Measurements from ENCODE around the gene RBBP5.

DNA sequence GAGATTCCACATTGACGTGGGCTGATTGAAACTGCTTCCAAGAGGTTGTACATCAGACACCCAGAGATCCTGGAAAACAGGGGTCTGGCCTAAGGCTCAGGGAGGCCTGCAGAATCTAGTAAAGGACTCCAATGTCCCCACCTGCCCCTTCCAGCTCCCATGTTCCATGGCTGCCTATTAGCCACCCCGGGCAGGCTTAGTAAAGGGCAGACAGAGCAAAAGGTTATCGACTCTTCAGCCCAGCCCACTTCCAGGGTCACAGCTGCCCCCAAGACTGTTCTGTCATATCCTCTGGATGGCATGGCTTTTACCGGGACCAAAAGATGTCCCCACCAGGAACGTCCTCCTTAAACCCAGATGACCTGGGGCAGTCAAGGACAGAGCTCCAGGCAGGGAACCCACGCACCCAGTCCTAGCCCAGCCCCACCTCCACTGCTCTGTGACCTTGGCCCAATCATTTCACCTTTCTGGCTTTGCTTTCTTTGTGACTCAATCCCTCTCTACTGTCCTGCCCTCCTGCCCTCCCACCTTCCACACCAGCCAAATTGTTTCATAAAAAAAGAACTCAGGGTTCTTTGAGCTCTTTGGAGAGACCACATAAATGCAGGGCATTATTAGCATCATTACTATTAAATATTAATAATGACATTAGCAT is 83.5 kb downstream of the RBBP5 start:
- TF ChIP-seq, protein P1, sequence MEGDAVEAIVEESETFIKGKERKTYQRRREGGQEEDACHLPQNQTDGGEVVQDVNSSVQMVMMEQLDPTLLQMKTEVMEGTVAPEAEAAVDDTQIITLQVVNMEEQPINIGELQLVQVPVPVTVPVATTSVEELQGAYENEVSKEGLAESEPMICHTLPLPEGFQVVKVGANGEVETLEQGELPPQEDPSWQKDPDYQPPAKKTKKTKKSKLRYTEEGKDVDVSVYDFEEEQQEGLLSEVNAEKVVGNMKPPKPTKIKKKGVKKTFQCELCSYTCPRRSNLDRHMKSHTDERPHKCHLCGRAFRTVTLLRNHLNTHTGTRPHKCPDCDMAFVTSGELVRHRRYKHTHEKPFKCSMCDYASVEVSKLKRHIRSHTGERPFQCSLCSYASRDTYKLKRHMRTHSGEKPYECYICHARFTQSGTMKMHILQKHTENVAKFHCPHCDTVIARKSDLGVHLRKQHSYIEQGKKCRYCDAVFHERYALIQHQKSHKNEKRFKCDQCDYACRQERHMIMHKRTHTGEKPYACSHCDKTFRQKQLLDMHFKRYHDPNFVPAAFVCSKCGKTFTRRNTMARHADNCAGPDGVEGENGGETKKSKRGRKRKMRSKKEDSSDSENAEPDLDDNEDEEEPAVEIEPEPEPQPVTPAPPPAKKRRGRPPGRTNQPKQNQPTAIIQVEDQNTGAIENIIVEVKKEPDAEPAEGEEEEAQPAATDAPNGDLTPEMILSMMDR (conservative IDR thresholded peaks at IDR 0.05; ENCODE audit: low read depth in 2 of 2), result no peak
- TF ChIP-seq EZH2 (IDR thresholded peaks at IDR 0.05; ENCODE audit: low read depth, unreplicated experiment) (no peak), POLR2AphosphoS5 (IDR thresholded peaks at IDR 0.05; ENCODE audit: low read depth) (no peak), EZH2phosphoT487 (IDR thresholded peaks at IDR 0.05; ENCODE audit: unreplicated experiment) (no peak), CREB1 (CRISPR knock-in tag; IDR thresholded peaks at IDR 0.05; ENCODE audit: low read depth) (no peak), ZNF114 (CRISPR knock-in tag; IDR thresholded peaks at IDR 0.05) (no peak), STAT1 (IDR thresholded peaks at IDR 0.05; ENCODE audit: unreplicated experiment) (no peak), JUNB (IDR thresholded peaks at IDR 0.05; ENCODE audit: unreplicated experiment) (no peak), ZNF331 (CRISPR knock-in tag; IDR thresholded peaks at IDR 0.05; ENCODE audit: low read depth) (no peak), NANOG (IDR thresholded peaks at IDR 0.05; ENCODE audit: borderline replicate concordance) (no peak)
- TF ChIP-seq, protein P2, sequence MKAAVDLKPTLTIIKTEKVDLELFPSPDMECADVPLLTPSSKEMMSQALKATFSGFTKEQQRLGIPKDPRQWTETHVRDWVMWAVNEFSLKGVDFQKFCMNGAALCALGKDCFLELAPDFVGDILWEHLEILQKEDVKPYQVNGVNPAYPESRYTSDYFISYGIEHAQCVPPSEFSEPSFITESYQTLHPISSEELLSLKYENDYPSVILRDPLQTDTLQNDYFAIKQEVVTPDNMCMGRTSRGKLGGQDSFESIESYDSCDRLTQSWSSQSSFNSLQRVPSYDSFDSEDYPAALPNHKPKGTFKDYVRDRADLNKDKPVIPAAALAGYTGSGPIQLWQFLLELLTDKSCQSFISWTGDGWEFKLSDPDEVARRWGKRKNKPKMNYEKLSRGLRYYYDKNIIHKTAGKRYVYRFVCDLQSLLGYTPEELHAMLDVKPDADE (IDR thresholded peaks at IDR 0.05), result no peak
- TF ChIP-seq, protein P3, sequence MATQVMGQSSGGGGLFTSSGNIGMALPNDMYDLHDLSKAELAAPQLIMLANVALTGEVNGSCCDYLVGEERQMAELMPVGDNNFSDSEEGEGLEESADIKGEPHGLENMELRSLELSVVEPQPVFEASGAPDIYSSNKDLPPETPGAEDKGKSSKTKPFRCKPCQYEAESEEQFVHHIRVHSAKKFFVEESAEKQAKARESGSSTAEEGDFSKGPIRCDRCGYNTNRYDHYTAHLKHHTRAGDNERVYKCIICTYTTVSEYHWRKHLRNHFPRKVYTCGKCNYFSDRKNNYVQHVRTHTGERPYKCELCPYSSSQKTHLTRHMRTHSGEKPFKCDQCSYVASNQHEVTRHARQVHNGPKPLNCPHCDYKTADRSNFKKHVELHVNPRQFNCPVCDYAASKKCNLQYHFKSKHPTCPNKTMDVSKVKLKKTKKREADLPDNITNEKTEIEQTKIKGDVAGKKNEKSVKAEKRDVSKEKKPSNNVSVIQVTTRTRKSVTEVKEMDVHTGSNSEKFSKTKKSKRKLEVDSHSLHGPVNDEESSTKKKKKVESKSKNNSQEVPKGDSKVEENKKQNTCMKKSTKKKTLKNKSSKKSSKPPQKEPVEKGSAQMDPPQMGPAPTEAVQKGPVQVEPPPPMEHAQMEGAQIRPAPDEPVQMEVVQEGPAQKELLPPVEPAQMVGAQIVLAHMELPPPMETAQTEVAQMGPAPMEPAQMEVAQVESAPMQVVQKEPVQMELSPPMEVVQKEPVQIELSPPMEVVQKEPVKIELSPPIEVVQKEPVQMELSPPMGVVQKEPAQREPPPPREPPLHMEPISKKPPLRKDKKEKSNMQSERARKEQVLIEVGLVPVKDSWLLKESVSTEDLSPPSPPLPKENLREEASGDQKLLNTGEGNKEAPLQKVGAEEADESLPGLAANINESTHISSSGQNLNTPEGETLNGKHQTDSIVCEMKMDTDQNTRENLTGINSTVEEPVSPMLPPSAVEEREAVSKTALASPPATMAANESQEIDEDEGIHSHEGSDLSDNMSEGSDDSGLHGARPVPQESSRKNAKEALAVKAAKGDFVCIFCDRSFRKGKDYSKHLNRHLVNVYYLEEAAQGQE (IDR thresholded peaks at IDR 0.05; ENCODE audit: unreplicated experiment), result no peak
- TF ChIP-seq, protein P4, sequence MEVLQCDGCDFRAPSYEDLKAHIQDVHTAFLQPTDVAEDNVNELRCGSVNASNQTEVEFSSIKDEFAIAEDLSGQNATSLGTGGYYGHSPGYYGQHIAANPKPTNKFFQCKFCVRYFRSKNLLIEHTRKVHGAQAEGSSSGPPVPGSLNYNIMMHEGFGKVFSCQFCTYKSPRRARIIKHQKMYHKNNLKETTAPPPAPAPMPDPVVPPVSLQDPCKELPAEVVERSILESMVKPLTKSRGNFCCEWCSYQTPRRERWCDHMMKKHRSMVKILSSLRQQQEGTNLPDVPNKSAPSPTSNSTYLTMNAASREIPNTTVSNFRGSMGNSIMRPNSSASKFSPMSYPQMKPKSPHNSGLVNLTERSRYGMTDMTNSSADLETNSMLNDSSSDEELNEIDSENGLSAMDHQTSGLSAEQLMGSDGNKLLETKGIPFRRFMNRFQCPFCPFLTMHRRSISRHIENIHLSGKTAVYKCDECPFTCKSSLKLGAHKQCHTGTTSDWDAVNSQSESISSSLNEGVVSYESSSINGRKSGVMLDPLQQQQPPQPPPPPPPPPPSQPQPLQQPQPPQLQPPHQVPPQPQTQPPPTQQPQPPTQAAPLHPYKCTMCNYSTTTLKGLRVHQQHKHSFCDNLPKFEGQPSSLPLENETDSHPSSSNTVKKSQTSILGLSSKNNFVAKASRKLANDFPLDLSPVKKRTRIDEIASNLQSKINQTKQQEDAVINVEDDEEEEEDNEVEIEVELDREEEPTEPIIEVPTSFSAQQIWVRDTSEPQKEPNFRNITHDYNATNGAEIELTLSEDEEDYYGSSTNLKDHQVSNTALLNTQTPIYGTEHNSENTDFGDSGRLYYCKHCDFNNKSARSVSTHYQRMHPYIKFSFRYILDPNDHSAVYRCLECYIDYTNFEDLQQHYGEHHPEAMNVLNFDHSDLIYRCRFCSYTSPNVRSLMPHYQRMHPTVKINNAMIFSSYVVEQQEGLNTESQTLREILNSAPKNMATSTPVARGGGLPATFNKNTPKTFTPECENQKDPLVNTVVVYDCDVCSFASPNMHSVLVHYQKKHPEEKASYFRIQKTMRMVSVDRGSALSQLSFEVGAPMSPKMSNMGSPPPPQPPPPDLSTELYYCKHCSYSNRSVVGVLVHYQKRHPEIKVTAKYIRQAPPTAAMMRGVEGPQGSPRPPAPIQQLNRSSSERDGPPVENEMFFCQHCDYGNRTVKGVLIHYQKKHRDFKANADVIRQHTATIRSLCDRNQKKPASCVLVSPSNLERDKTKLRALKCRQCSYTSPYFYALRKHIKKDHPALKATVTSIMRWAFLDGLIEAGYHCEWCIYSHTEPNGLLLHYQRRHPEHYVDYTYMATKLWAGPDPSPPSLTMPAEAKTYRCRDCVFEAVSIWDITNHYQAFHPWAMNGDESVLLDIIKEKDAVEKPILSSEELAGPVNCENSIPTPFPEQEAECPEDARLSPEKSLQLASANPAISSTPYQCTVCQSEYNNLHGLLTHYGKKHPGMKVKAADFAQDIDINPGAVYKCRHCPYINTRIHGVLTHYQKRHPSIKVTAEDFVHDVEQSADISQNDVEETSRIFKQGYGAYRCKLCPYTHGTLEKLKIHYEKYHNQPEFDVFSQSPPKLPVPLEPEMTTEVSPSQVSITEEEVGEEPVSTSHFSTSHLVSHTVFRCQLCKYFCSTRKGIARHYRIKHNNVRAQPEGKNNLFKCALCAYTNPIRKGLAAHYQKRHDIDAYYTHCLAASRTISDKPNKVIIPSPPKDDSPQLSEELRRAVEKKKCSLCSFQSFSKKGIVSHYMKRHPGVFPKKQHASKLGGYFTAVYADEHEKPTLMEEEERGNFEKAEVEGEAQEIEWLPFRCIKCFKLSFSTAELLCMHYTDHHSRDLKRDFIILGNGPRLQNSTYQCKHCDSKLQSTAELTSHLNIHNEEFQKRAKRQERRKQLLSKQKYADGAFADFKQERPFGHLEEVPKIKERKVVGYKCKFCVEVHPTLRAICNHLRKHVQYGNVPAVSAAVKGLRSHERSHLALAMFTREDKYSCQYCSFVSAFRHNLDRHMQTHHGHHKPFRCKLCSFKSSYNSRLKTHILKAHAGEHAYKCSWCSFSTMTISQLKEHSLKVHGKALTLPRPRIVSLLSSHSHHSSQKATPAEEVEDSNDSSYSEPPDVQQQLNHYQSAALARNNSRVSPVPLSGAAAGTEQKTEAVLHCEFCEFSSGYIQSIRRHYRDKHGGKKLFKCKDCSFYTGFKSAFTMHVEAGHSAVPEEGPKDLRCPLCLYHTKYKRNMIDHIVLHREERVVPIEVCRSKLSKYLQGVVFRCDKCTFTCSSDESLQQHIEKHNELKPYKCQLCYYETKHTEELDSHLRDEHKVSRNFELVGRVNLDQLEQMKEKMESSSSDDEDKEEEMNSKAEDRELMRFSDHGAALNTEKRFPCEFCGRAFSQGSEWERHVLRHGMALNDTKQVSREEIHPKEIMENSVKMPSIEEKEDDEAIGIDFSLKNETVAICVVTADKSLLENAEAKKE (CRISPR knock-in tag; IDR thresholded peaks at IDR 0.05), result no peak
